GM20000 (cell line): ENCODE measurements around the gene CCDC38.

Source experiments
- DNase-seq: peaks from one replicate; pipeline ENCODE4 v3.0.0; 2012; ENCODE audit warnings: low spot score
- TF ChIP-seq, protein P1 (sequence below): IDR thresholded peaks from 2 replicates; pipeline ENCODE4 v1.5.1; 2012; ENCODE audit warnings: mild to moderate bottlenecking, control low read depth; ENCODE audit errors: extremely low read depth, missing control alignments

The CCDC38 gene

DNA sequence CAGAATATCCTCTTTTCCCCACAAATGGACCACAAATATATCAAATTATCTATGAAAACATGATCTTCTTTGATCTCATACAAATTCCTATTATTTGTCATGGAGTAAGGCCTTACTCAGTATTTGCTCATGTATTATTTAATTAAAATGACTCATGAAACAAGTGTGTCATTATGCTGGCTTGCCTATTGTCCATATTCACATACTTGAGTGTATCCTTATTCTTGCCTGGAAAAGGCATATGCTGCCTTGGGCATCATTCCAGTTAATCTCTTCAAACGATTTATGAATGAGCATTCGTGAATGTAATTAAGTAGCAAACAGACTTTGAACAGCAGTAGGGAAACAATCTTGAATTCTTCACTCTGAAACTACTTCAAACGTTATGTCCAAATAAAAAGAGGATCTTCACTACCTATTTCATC lies 106.2 kb downstream of the CCDC38 start:
- DNase-seq, result no peak

DNA sequence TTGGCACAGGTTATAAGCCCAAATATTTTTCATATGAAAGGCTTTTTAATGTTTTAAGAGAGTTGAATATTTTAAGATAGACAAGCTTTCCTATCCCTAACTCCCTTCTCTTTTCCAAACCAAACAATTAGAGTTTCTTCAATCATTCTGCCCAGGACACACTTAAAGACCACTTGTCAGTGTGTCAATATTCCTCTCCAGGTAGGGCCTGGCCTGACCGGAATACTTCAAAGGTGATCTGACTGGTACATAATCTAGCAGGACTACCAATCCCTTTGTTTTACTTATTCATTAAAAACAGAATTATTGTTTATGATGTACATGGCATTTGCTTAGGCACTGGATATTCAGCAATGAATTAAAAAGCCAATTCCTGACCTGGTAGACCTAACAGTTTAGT lies 107.8 kb downstream of the CCDC38 start:
- TF ChIP-seq, protein P1, sequence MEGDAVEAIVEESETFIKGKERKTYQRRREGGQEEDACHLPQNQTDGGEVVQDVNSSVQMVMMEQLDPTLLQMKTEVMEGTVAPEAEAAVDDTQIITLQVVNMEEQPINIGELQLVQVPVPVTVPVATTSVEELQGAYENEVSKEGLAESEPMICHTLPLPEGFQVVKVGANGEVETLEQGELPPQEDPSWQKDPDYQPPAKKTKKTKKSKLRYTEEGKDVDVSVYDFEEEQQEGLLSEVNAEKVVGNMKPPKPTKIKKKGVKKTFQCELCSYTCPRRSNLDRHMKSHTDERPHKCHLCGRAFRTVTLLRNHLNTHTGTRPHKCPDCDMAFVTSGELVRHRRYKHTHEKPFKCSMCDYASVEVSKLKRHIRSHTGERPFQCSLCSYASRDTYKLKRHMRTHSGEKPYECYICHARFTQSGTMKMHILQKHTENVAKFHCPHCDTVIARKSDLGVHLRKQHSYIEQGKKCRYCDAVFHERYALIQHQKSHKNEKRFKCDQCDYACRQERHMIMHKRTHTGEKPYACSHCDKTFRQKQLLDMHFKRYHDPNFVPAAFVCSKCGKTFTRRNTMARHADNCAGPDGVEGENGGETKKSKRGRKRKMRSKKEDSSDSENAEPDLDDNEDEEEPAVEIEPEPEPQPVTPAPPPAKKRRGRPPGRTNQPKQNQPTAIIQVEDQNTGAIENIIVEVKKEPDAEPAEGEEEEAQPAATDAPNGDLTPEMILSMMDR, result no peak
- DNase-seq, result no peak

More for the DNA sequence above, 106.2 kb downstream of the CCDC38 start:
- TF ChIP-seq, protein P1, result no peak

DNA sequence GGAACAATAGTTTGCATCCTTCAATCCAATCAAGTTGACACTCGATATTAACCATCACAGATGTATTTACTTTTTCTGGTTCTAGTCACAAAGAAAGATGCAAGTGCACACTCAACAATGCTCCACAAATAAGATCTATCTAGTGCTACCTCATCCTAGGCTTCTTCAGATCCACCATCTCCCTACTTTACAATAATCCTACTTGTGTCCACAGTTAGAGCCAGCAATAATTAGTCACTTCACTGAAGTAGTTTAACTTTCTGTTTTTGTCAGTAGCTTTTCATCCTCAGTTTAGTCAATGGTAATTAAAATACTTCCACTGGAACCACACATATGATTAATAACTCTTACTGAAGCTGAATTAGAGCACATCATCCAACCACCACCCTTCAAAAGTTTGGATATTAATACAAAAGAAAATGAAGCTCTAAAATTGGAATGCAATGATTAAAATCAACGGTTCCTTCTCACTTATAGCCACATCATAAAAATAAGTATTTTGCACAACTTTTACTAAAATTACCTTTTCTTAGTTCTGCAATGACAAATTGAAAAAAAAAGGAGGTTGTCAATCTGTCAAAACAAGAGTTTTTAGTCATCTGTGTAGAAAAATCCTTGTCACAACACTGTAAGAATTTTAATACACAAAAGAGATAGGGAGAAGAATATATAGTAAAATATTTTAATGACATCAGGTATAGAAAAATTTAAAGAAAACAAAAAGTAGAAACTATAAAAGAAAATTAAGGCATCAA lies 111.9 kb downstream of the CCDC38 start:
- DNase-seq, result no peak
- TF ChIP-seq, protein P1, result no peak

DNA sequence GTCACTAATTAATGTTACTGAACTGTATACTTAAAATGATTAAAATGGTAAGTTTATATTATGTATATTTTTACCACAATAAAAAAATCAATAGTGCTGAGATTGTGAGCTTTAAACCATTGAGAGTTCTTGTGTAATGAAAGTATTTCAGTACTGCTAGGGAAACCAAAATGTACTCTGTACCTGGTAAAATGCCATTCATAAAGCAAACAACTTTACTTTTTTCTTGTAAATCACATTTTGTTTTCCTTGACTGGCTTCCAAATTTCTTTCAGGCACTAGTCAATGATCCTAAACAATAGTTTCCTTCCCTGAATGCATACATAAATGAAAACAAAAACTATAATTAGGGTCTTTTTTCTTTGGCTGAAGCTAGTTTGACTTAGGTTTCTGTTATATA lies 113.0 kb downstream of the CCDC38 start:
- TF ChIP-seq, protein P1, result no peak
- no peak for DNase-seq

DNA sequence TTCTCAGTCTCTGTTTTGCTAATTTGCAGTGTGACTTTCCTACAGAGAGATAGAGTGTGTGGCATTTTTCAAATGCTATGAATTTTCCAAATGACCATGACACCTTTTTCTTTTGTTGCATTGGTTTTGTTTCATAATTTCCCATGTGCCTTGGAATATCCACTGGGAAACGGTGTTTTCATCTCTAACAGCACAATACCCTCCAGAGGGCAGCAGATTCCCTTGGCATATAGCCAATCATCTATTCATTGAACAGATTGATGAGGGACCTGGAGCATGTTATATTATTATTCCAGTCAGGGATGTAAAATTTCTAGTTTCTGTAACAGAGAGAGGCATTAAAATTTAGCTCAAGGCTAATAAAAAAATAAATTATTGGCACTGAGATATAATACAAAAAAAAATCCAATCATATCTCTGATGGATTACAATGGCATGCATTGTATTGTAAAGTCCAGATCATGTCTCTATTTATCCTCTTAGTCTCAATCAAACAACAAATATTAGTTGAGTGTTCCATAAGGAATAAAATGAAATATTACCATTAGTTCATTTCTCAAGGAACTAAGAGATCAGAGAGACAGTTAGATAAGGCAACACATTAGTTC lies 122.2 kb downstream of the CCDC38 start:
- no peak for DNase-seq
- TF ChIP-seq, protein P1, result no peak
